ENCODE results near the gene RBMS2. TPM values are rescaled to one million over a fixed set of nuclear protein-coding genes. Genes with fewer than 3 reads are reported as not detected.

The RBMS2 gene
- total RNA-seq, 3 donors from 2014 or later (not counting 1 experiment from before 2014, with no cell fraction given): 10.8 to 16.5 (median 15.6) TPM

GRCh38 chr12:56632701-56633467 lies 111.3 kb downstream of the RBMS2 start:
- Histone ChIP-seq H3K27ac (ENCODE audit: low read length) (peak overlapping the region; percentile 61), H3K36me3 (ENCODE audit: control insufficient read depth, insufficient read depth, low read length) (peaks cover 8% of the 10 kb centered on the region), H3K4me1 (ENCODE audit: control insufficient read depth, insufficient read depth, low read length) (peaks cover 71% of the 10 kb centered on the region), H3K27me3 (ENCODE audit: control insufficient read depth, insufficient read depth, low read length) (no peaks in the 10 kb centered on the region), H3K9me3 (ENCODE audit: control insufficient read depth, insufficient read depth, low read length) (no peaks in the 10 kb centered on the region), H3K4me3 (ENCODE audit: low read length) (no peak overlapping the region)
- Mint-ChIP-seq H3K9me3 (no peaks in the 10 kb centered on the region), H3K4me3 (peak overlapping the region; percentile 99), H3K4me1 (peaks cover 57 to 78% of the 10 kb centered on the region in 2 donors), H3K27me3 (ENCODE audit: low read depth in 2 of 2) (no peaks in the 10 kb centered on the region), H3K36me3 (no peaks in the 10 kb centered on the region), H3K27ac (peak overlapping the region; percentile 85 to 93)
- DNase-seq (peak in 1 of 2 donors; percentile 22), ATAC-seq (no peak)
- intact Hi-C loops (cut with micrococcal nuclease): no loop called here
- no peak for TF ChIP-seq CTCF (IDR thresholded peaks at IDR 0.05)
- WGBS (ENCODE audit: insufficient coverage): 71% methylated on average over 3 of the region's 4 CpGs

DNA sequence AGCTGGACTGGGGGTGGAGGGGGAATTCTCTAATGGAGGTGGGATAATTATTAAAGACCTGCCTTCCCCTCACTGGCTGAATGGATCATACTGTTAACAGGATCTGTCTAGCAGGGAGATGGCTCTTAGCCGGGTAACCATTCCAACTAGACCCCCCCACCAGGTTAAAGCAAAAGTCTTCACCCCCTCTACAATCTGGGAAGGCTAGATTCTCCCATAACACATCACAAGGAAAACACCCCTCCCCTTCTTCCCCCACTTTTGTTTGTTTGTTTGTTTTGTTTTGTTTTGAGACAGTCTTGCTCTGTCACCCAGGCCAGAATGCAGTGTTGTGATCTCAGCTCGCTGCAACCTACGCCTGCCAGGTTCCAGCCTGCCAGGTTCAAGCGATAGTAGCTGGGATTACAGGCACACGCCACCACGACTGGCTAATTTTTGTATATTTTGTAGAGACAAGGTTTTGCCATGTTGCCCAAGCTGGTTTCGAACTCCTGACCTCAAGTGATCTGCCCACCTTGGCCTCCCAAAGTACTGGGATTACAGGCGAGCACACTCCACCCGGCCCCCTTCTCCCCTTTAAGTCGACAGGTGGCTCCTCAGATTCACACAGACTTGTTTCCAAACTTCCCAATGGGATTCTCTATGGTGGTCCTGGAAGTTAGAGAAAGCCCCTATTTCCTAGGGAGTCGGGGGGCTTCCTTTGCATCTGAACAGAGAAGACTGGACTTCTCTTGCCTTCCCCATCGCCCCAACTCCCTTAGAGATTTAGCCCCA lies 112.0 kb downstream of the RBMS2 start:
- peak overlapping the region; percentile 91 to 93 for H3K27ac Mint-ChIP-seq
- DNase-seq (peak in 1 of 2 donors; percentile 38), ATAC-seq (no peak)
- Histone ChIP-seq H3K36me3 (ENCODE audit: control insufficient read depth, insufficient read depth, low read length) (peaks cover 15% of the 10 kb centered on the region), H3K9me3 (ENCODE audit: control insufficient read depth, insufficient read depth, low read length) (no peaks in the 10 kb centered on the region), H3K27ac (ENCODE audit: low read length) (no peak overlapping the region), H3K4me1 (ENCODE audit: control insufficient read depth, insufficient read depth, low read length) (peaks cover 64% of the 10 kb centered on the region), H3K27me3 (ENCODE audit: control insufficient read depth, insufficient read depth, low read length) (no peaks in the 10 kb centered on the region), H3K4me3 (ENCODE audit: low read length) (peak overlapping the region; percentile 74)
- no peaks in the 10 kb centered on the region for H3K36me3 Mint-ChIP-seq
- H3K9me3 Mint-ChIP-seq: no peaks in the 10 kb centered on the region
- H3K4me3 Mint-ChIP-seq: peak overlapping the region; percentile 99
- no peaks in the 10 kb centered on the region for H3K27me3 Mint-ChIP-seq (ENCODE audit: low read depth in 2 of 2)
- WGBS (ENCODE audit: insufficient coverage): 73% methylated on average over 12 of the region's 12 CpGs
- intact Hi-C loops (cut with micrococcal nuclease): no loop called here
- TF ChIP-seq CTCF (IDR thresholded peaks at IDR 0.05): no peak
- H3K4me1 Mint-ChIP-seq: peaks cover 49 to 71% of the 10 kb centered on the region in 2 donors

DNA sequence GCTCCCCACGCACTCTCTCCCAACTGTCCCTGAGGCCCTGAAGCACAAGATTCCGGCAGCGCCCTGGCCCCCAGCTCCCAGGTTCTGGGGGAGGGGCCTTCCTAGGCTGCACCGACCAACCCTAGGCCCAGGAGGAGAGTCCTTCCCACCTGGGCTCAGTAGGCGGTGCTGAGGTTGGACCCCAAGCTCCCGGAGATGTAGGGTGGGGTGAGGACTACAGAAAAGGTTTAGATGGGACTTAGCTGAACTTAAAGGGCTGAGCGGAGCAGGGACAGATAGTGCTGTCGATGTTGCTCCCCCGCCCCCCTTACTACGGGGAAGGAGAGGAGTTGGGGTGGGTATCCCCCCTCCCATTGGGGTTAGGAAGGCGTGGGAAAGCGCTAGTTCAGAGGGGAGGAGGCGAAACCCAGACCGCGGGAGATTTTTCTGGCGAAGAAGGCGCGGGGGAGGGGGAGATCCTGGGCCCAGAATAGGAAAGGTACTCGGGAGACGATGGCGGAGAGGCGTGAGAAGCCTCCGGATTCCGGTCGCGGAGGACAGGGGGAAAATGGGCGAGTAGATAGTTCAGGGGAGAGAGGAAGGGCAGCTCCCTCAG lies 112.7 kb downstream of the RBMS2 start:
- no peak for ATAC-seq
- H3K36me3 Mint-ChIP-seq: no peaks in the 10 kb centered on the region
- Histone ChIP-seq H3K36me3 (ENCODE audit: control insufficient read depth, insufficient read depth, low read length) (peaks cover 22% of the 10 kb centered on the region), H3K9me3 (ENCODE audit: control insufficient read depth, insufficient read depth, low read length) (no peaks in the 10 kb centered on the region), H3K27ac (ENCODE audit: low read length) (peak overlapping the region; percentile 74), H3K4me3 (ENCODE audit: low read length) (peak overlapping the region; percentile 74), H3K4me1 (ENCODE audit: control insufficient read depth, insufficient read depth, low read length) (peaks cover 64% of the 10 kb centered on the region), H3K27me3 (ENCODE audit: control insufficient read depth, insufficient read depth, low read length) (no peaks in the 10 kb centered on the region)
- intact Hi-C loops (cut with micrococcal nuclease): no loop called here
- peak overlapping the region; percentile 91 to 93 for H3K27ac Mint-ChIP-seq
- no peaks in the 10 kb centered on the region for H3K9me3 Mint-ChIP-seq
- H3K27me3 Mint-ChIP-seq (ENCODE audit: low read depth in 2 of 2): no peaks in the 10 kb centered on the region
- no peak for TF ChIP-seq CTCF (IDR thresholded peaks at IDR 0.05)
- H3K4me1 Mint-ChIP-seq: peaks cover 47 to 69% of the 10 kb centered on the region in 2 donors
- peak overlapping the region; percentile 99 for H3K4me3 Mint-ChIP-seq
- DNase-seq: peak in 1 of 2 donors; percentile 47
- WGBS (ENCODE audit: insufficient coverage): 5% methylated on average over 27 of the region's 27 CpGs

All from natural killer cell (primary cell).